Stimulated activated CD8-positive, alpha-beta memory T cell treated with anti-CD3 and anti-CD28 coated beads, Interleukin-15, amount 100 ng/mL, for 4 hours (primary cell): ENCODE measurements around the gene LMO1.

Experiments used
- DNase-seq, 2 donors: peaks; one replicate each; pipeline ENCODE4 v3.0.0-alpha.2; 2020; ENCODE audit warnings: low read depth in 2 of 2

The LMO1 gene

DNA sequence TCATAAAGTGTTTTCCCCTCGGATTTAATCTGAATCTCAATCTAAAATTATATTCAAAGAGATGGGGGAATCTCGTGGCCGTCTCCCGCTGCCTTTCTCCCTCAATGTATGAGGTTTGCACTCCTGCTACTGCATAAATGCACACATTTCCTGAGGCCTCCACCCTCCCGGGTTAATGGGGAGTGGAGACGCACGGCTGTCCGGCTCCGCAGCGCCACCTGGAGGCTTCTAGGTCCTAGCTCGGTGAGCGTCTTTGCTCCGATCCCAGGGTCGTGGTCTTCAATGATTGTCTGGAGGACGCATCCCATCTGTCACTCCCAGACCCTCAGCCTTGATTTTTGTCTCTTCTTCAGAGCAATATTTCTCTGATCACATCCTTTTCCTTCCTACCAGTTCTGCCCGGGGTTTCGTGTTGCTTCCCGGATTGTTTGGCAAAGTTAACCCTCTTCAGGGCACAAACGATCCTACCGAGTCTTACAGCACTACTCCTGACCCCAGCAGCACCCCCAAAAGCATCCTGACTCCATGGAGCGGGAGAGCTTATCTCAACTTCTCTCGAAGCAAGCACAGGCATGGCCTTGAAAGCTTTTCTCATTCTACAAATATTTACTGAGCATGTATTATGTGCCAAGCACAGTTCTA lies at the start of gene LMO1:
LMO1 (minus strand) TSS at position 110 of the 642 bp plus-strand sequence. CDS start 516 bp downstream, outside the sequence.
- DNase-seq = peak; percentile 10 to 19

DNA sequence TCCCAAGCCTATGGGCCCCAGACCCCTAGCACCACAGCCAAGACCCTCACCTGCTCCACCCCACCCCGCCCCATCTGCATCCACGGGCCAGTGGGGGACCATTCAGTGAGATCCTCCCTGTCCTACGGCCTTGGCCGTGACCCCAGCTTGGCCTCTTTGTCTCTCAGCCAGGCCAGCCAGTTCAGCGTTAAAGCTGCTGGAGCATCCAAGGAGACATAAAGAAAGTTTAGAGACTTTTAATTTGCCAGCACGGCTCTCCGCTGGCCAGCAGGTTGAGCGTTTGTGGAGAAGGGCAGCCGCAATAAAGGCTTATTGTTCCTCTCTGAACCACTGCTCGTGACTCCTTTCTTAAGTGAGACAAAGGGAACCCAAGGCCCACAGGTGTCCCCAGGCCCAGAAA lies 49.3 kb upstream of the LMO1 start:
- DNase-seq = no peak

DNA sequence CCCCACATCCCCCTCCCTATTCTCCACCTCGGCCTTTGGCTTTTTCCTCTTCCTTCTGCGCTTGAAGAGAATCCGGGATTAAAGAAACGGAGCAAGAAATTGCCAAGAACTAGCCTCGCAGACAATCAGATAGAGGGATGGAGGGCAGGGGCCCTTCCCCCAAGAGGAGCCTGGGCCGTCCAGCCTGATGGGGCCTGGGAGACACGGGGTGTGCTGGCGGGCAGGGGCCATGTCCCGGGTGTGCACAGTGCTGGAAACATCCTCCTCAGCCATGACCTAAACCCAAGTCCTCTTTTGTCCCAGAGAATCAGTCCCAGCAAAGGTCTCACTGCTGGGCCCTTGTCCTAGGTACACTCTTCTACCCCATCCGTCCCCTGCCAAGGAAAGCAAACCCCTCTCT lies 47.7 kb upstream of the LMO1 start:
- DNase-seq = no peak

DNA sequence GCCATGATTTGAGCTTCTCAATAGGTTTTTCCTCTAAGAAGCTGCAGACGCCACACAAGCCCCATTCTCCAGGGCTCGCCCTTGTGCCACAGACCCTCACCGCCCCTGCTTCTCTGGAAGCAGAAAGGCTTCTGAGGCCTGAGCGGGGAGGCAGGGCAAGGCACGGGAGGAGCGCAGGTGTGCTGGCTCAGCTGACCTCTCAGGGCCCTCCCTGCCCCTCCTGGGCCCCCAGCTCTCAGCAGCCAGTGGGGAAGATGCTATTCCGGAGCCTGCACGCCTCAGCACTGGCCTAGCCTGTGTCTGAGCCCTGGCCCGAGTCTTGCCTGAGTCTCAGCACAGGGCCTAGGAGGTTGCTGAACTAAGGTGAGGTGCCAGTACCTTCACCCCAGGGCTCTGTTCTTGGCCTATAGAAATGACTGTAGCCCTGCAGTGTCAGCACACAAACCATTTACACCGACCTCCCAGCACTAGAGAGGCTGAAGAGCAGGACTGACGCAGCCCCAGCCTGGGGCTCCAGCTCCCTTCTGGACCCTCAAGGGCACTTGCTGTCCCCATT lies 47.1 kb upstream of the LMO1 start:
- no peak for DNase-seq

DNA sequence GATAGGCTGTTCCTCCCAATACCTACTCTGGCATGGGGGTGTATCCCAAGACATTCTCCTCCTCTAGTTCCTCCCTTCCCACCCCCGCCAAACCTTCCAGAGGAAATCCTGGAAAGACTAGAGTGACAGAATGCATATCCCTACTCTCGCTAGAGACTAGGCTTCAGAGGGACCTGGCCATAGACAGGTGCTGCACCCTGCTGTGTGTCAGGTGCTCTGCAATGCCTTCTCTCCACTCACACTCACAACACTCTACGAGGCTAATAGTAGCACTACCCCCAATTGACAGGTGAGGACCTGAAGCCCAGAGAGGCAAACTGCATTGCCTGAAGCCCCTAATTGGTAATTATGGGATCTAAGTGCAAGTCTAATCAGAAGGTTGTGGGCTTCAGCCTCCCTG lies 46.2 kb upstream of the LMO1 start:
- DNase-seq = no peak

DNA sequence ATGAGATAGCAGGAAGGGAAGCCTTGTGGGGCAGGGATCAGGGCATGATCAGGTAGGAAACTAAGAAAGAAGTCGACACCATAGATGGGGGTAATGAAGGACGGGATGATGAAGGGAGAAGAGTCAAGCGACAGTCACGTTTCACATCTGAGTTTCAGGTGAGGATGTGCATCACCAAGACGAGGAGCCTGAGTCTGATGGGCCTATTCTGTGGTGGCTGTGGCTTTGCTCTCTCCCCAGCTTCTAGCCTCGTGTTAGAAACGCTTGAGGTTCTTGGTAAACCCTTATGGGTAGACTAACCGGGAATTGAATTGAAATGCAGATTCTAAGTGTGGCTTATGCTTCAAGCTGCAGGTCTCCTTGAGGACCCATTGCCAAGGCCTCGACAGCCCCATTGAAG lies 45.6 kb upstream of the LMO1 start:
- no peak for DNase-seq

DNA sequence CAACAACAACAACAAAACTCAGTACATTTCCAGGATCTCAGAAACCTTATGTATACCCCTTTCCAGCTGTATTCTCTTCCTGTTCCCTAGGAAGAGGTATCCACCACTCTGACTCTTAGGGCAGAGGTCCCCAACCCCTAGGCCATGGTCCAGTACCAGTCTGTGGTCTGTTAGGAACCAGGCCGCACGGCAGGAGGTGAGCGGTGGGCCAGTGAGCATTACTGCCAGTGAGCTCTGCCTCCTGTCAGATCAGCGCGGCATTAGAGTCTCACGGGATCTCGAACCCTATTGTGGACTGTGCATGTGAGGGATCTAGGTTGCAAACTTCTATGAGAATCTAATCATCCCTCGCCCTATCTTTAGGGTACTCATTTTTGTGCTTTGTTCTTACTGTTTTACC lies 43.9 kb upstream of the LMO1 start:
- no peak for DNase-seq

DNA sequence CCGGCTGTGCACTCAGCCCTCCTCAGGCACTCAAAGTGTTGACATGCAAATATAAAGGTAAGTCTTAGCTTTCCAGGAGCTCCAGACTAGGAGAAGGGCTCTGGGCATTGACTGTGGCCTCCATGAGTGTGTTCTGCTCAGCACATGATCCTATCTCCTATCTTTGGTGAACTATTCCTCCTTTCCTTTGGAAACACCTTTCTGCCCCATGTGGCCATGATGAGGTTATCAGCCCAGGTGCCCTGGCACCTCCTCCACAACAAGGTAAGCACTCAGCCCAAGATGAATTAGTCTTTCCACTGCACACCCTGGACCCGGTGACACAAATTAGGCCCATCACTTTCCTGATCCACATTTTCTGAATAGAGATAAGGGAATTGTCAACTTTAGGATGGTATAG lies 37.9 kb upstream of the LMO1 start:
- DNase-seq = no peak

DNA sequence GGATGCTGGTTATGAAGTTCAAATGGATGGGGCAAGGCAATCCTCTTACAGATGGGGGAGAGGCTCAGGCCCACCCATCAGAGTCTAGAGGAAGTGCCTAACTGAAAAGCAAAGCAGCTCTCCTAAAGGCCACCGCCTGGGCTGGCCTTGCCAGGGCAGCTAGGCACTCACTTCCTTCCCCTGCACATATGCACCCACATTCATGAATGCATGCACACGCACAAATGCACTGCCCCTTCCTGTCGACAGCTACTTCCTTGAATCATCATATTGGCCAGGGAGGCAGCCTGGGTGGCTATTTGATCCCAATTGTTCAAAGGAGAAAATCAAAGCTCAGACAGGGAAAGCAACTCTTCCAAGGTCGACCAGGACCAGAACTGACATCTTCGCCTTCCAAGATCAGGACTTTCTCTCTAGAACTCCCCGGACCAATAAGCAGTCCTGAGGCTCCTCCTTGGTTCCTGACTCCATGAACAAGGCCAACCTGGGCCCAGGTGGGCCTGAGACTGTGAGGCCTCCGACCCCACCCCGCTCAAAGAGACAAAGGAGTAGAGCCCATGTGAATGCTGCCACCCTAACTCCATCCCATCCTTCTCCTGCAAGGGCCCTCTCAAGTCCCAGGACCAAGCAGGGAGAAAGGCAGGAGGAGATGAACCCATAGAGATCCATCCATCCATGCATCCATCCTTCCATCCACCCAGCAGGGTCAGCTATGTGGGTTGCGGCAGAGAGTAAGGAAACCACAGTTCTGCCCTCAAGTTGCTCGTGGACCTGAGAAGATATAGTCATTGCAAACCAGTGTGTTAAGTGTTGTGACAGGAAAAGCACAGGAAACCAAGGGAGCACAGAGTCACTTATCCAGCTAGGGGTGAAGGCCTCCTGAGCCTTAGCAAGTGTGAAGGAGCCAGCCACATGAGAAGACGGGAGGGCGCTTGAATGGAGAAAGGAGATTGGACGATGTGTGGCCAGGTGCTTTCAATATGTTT lies 35.4 kb upstream of the LMO1 start:
- no peak for DNase-seq

DNA sequence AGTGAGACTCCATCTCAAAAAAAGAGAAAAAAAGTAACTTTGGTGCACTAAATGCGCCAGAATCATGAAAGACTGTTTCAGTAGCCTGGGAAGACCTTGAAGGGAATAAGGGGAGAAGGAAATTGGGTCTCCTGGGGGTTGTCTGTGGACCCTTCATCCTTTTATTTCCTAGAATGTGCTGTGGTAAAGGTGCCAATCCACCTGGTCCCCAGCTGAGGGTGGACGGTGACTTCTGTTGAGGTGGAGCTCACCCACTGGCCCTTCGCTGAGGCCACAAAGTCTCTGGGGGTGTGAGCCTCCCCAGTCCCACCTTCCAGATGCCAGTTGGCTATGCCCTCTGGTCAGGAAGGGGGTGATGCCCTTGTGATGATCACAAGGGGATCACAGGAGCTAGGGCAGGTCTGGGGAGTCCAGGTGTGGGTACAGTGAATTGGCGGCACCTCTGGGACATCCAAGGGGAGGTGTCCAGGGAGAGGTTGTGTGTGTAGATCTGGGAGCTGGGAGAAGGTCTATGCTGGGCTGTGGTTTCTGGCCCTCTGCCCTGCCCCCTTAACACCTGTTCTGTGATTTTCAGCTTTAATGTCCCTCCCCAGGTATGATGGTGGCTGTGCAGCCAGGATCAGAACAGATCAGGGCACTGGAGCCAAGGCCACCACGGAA lies 34.2 kb upstream of the LMO1 start:
- no peak for DNase-seq

DNA sequence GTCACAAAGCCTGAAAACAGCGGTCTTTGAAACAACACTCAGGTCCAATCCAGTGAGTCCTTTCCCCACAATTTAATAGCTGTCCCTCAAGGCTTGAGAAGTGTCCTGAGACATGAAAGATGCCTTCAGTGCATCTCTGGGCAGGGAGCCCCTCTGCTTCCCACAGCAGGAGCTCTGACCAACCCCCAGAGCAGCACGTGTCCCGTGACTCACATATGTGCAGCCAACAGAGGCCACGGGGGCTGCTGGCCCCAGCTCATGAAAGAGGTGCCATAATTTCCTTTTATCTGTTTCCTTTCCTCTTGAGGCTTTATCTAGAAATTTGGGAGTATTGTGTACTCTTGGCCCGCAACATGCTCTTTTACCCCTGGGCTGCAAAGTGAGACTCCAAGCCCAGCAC lies 33.2 kb upstream of the LMO1 start:
- DNase-seq = no peak

DNA sequence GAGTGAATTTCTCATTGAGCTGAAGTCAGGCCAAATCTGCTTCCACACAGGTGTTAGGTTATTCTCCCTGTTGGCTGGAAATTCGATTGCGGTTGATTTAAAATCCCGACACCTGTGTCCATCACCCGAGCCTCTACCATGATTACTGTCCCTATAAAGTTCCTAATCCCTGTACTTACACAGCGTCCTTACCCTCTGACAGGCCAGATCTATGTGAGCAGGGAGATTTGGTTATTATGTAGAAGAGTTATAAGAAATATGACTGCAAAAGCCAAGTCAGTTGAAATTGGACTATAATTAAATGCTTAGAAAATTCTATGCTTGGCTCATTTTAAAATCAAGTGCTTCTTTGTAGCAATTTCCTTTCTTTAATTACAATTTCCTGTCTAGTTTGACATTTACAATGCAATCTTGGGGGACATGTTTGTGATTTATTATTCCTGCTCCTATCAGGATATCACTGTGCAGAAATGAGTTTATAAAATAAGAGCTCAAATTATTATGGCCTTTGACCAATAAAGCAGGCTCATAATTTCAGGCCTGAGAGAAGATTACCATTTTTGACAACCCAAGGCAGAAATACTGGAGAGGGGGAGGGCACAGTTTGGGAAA lies 32.5 kb upstream of the LMO1 start:
- no peak for DNase-seq

DNA sequence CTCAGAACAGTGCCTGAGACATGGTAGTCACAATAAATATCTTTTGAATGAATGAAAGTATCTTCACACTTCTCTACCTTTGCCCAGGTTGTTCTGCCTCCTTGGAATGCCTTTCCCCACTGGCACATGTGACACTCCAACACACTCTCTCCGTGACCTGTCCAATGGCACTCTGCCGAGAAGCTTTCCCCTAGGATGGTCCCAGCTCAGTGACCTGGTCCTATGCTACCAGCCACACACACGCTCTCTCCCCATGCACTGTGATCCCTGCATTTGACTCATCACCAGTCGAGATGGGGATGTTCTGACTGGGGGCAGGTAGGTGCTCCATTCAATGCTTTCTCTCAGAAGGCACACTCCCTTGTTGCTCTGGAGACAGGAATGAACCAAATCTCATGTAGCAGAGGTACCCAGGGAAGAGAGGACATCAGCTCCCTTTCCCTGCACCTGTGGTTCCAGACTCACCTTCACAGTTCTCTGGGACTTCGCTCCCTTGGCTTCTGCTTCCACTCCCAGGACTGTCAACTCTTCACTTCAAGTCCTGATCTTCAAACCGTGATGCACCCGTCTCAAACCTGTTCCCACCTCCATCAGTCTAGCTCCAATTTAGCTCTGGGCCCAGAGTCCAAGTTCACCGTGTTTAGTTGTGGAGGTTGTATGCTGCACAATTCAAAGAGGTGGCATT lies 30.7 kb upstream of the LMO1 start:
- DNase-seq = no peak

DNA sequence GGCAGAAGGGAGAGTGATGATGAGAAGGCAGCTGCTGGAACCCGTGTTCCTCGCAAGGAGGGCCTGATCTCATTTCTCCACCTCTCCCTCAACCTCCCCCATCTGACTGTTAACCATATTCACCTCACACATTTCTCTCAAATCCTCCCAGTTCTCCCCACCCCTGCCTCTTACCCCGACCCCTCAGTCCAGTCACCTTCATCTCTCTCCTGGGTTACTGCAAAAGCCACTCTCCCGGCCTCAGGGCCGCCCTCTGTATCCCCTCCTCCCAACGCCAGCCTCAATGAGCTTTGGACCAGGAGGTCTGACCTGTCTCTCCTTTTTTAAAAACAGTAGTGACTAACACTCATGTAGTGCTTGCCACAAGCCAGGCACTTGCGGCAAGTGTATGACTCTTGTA lies 29.5 kb upstream of the LMO1 start:
- DNase-seq = no peak

DNA sequence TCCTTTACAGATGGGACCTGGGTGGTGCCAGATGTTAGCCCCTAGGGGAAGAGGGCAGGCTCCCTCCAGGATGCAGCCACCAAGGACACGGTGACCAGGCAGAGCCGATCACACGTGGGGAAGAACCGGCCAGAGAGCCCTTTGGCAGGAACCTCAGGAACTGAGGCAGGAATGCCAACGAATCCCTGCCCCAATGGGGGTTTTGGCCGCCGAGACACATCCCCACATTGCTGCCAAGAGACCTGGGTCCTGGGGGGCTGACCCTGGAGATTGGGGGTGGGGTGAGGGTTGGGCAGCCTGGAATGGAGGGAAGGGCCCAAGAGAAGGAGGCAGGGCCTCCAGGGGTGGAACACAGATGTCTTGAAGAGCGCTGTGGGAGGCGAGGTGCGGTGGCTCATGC lies 28.7 kb upstream of the LMO1 start:
- no peak for DNase-seq

DNA sequence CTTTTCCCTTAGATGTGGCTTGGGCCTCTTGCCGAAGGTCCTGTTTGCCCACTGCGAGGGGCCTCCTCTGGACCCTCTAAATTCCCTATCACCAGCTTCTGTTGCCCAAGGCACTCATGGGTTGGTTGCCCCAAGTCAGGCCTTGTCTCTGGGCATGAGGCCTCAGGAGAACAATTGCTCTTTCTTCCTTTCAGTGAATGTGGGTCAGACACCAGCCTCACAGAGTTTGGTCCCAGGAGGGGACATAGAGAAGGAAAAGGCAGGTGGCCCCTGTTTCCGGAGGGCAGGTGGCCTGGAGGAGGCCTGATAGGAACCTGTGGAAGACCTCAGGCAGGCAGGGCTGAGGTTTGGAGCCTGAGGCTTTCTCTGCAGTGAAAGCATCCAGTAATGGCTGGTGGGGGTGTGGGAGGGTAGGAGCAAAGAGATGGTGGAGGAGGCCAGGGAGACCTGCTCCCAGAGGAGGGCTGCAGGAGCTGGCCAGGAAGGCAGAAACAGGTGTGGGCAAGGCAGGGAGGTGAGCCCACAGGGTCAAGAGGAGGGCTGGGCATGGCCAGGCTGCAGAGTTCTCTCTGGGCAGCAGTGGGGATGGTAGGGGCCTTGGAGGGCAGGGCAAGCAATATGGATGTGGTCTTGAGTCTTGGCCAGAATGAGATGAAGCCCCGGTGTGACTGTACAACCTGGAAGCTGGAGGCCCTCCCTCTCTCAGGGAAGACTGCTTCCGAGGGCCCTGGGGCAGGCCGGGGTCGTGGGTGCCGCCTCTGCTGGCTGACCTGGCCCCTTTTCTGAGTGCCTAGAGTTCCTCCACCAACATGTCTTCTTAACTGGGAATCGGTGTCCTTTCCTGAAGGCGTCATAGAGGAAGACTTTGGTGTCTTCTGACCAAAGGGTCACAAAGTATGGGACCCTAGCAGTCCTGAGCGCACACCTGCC lies 28.0 kb upstream of the LMO1 start:
- DNase-seq = no peak

DNA sequence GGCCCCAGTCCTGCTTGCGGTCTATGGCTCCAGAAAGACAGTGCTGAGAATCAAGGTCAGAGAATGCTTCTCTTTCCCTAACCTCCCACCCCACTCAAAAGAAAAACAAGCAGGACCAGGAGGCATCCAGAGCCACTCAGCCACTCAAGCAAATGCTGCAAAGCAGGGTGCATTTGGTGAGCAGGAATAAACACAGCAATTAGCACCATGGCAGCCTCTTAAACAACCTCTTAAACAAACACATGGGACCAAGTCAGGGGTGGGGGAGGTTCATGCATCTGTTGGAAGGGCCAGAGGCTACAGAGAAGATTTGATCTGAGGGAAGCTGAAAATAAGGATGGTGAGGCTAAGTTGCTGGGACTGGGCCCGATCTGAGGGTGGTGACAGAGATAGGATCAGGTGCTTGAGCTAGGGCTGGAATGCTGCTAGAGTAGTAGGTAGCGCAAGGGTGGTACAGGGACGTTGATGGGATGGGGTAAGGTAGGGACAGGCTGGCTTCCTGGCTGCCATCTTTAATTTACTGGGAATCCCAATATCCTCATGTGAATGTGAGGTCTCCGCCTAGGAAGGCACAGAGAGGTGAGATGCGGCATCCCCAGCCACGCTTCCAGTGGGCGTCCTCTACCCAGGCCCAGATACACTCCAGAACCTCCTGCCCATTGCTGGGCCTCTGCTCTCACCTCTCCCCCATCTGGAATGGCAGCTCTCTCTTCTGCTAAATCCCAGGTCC lies 26.6 kb upstream of the LMO1 start:
- no peak for DNase-seq

DNA sequence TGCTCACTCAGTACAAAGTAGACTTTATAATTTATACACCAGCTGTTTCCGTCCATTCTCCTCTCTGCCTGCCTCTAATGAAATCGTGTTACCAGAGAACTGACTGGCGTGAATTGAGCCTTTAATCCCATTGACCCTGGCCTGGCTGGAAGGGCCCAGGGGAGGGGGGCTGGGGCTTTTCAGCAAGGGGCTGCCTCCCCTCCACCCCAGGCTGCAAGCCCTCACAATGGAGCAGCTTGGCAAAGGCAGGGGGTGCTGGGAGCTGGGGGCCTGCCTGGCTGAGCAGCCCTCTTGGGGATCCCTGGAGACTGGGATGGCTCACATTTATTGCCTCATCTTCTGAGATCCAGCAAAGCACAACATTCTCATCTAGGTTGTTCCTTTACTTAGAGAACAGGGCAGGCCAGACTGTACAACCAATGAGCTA lies 25.8 kb upstream of the LMO1 start:
- DNase-seq = no peak

DNA sequence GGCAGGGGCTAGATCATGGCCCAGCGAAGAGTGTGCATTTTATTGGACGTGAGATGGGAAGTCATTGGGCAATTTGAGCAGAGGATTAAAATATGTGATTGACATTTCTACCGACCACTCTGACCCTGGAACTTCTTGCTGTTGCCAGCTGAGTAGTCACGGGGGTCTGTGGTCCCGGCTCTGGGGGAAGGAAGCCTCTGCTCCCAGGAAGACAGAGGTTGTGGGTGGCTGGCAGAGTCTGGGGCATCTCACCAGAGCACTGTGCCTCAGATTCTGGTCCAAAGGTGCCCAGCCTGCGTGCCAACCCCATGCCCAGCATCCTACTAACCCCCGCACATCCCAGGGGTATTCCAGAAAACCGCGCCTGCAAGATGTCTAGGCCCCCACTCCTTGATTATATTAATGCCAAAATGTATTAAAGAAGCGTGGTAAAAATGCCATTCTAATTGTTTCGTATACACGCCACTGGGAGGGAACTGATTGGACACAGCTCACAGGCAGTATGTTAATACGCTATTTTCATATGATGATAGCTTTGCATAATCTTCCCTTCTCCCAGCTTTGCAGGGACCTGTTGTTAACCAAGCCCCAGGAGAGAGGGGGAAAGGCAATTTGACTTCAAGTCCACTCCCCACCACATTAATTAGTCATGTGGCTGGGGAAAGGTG lies 25.3 kb upstream of the LMO1 start:
- DNase-seq = no peak
